T-cell (primary cell): ENCODE results near the gene CCR7. TPM values are rescaled to one million over a fixed set of nuclear protein-coding genes. Genes with fewer than 3 reads are reported as not detected.

Experiments
- ATAC-seq, 4 experiments: fragments of 200-7000 bp in 3 of 4; fragments of 150-1000 bp in 1 of 4; cut with Tn5 transposase; replicated peaks in 1 of 4; 1 replicate in 3 of 4; 2 replicates in 1 of 4; pipeline ENCODE4 v1.10.0; 2021; ENCODE audit warnings: moderate library complexity in 3 of 4, mild to moderate bottlenecking in 2 of 4, moderate number of reproducible peaks in 1 of 4
- CTCF ChIA-PET, 2 donors: fragments of 300-600 bp; sonication (Branson Sonifier 250); formaldehyde crosslinking; loops; one replicate each; lab custom pipeline; 2022; ENCODE audit warnings: antibody characterized with exemption in 2 of 2; lab: Charles Lee
- POLR2A ChIA-PET, 2 donors: fragments of 300-600 bp; sonication (Branson Sonifier 250); formaldehyde crosslinking; loops; one replicate each; lab custom pipeline; 2022; ENCODE audit warnings: antibody characterized with exemption in 2 of 2; lab: Charles Lee
- DNase-seq, 35 experiments: peaks; one replicate each; pipeline versions ENCODE4 v3.0.0 to v3.0.0-alpha.2; 2013 to 2023
- H3K27ac ChIP-seq: one replicate; pipeline ENCODE4 v1.5.1; 2013; ENCODE audit warnings: low read length
- H3K27me3 ChIP-seq, 2 experiments: replicated peaks in 1 of 2; 1 replicate in 1 of 2; 2 replicates in 1 of 2; pipeline versions ENCODE4 v1.6.1 to v1.7.0; 2013; ENCODE audit warnings: low read length in 1 of 2, mixed read lengths in 1 of 2; ENCODE audit not compliant: control insufficient read depth in 2 of 2, insufficient read depth in 2 of 2; ENCODE audit errors: extremely low read depth in 1 of 2
- H3K36me3 ChIP-seq, 2 donors: 1 replicate in 1 of 2; 2 replicates in 1 of 2; pipeline versions ENCODE4 v1.6.1 to v1.7.0; 2013; ENCODE audit warnings: low read length in 1 of 2; ENCODE audit not compliant: control insufficient read depth in 2 of 2, insufficient read depth in 1 of 2; ENCODE audit errors: extremely low read depth in 1 of 2
- H3K4me1 ChIP-seq, 2 experiments: 1 replicate in 1 of 2; 2 replicates in 1 of 2; pipeline versions ENCODE4 v1.6.1 to v1.7.0; 2013; ENCODE audit warnings: low read length in 2 of 2, mixed read lengths in 1 of 2; ENCODE audit not compliant: insufficient read depth in 2 of 2, control insufficient read depth in 1 of 2; ENCODE audit errors: extremely low read depth in 1 of 2
- H3K4me3 ChIP-seq, 2 donors: 1 replicate in 1 of 2; 2 replicates in 1 of 2; pipeline versions ENCODE4 v1.5.1 to v1.7.0; 2013; ENCODE audit warnings: mild to moderate bottlenecking in 2 of 2, low read length in 1 of 2, moderate library complexity in 1 of 2; ENCODE audit not compliant: control insufficient read depth in 1 of 2; ENCODE audit errors: extremely low read depth in 1 of 2
- H3K9me3 ChIP-seq: 2 replicates; pipeline ENCODE4 v1.7.0; 2013
- H3K27ac Mint-ChIP-seq, 2 donors: one replicate each; pipeline ENCODE4 v1.8.0; 2020 to 2021; ENCODE audit warnings: mild to moderate bottlenecking in 2 of 2, mixed read lengths in 2 of 2
- H3K27me3 Mint-ChIP-seq, 2 donors: one replicate each; pipeline ENCODE4 v1.8.0; 2021 to 2022; ENCODE audit warnings: mixed read lengths in 2 of 2
- H3K36me3 Mint-ChIP-seq: one replicate; pipeline ENCODE4 v1.8.0; 2021; ENCODE audit warnings: mixed read lengths
- H3K4me1 Mint-ChIP-seq, 3 donors: one replicate each; pipeline ENCODE4 v1.8.0; 2020 to 2022; ENCODE audit warnings: mixed read lengths in 3 of 3, mild to moderate bottlenecking in 1 of 3
- H3K4me3 Mint-ChIP-seq, 3 donors: one replicate each; pipeline ENCODE4 v1.8.0; 2020 to 2022; ENCODE audit warnings: mild to moderate bottlenecking in 3 of 3, mixed read lengths in 3 of 3, moderate library complexity in 3 of 3
- H3K9me3 Mint-ChIP-seq, 3 donors: one replicate each; pipeline ENCODE4 v1.8.0; 2020 to 2022; ENCODE audit warnings: mixed read lengths in 3 of 3
- WGBS: methylation state at CpG from one replicate; pipeline ENCODE4 v1.1.5; 2013; ENCODE audit warnings: missing lambda C conversion rate; ENCODE audit not compliant: insufficient coverage; 5-methylcytosine and 5-hydroxymethylcytosine counted together
- total RNA-seq, 35 experiments: library from RNA in 6 of 35; stranded (reverse) in 6 of 35; fragments of 120-200 nt in 1 of 35; gene quantifications; one replicate each; pipeline versions ENCODE4 v1.2.1 to v1.2.4 and lab custom pipeline; 2013 to 2026

Gene CCR7
- total RNA-seq, 5 donors from 2014 or later (not counting 1 experiment from before 2014, with no cell fraction given), result 173 to 438 (median 340) TPM

DNA sequence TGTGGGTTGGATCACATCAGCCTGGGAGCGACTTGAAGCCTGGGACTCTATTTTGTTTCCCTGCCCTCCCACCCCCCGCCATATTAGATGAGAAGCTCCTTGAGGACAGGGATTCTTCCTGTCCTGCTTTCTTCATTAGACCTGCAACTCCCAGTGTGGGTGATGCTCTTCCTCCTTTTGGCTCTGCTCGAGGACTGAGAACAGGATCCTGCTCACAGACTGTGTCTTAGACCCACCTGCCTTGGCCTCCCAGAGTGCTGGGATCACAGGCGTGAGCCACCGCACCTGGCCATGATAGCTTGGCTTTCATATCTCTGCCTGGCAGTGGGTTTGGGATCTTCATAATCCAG lies 42.3 kb downstream of the CCR7 start:
- ATAC-seq, result no peak
- H3K9me3 Mint-ChIP-seq, result peaks cover 0 to 15% (median 11%) of the 10 kb centered on the region in 3 donors
- Histone ChIP-seq H3K27ac (no peak overlapping the region), H3K27me3 (peaks cover 0 to 4% of the 10 kb centered on the region in 2 experiments), H3K4me3 (no peak overlapping the region), H3K9me3 (peaks cover 4% of the 10 kb centered on the region), H3K36me3 (no peaks in the 10 kb centered on the region), H3K4me1 (peaks cover 28 to 45% of the 10 kb centered on the region in 2 experiments)
- no peak overlapping the region for H3K27ac Mint-ChIP-seq
- WGBS, result no CpG with 5 or more reads among the region's 5 CpGs
- ChIA-PET POLR2A (no interaction called here), CTCF (interaction anchor here in 1 of 2 donors (0.7 kb wide), 1 partner anchor 116 kb away, joined by 3 read pairs; no protein-coding TSS in a partner anchor)
- peaks cover 27 to 47% (median 27%) of the 10 kb centered on the region in 3 donors for H3K4me1 Mint-ChIP-seq
- no peaks in the 10 kb centered on the region for H3K27me3 Mint-ChIP-seq
- H3K36me3 Mint-ChIP-seq, result peaks cover 26% of the 10 kb centered on the region
- H3K4me3 Mint-ChIP-seq, result no peak overlapping the region
- no peak for DNase-seq

DNA sequence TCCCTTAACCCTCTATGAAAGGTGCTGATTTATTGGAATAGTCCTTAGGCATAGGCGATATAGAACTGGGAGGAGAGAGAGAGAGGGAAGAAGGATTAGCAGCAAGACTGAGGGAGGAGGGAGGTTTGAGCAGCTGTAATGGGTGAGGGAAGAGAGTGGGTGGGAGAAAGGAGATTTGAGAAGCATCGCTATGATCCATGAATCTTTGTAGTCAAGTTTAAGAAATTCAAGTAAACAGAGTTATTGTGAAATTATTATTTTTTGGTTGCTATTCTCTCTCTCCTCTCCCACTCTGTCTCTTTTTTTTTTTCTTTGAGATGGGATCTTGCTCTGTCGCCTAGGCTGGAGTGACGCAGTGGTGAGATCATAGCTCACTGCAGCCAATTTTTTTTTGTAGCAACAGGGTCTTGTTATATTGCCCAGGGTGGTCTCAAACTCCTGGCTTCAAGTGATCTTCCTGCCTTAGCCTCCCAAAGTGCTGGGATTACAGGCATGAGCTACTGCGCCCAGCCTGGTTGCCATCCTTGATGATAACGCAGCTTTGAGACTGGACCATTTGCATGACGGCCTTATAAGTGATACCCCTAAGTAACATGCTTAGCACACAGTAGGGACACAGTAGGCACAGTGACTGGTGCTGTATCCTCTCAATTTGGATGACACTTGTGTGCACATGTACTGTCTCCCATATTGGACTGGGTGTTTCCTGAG lies 42.9 kb downstream of the CCR7 start:
- H3K4me3 ChIP-seq, result no peak overlapping the region
- Mint-ChIP-seq H3K27me3 (no peaks in the 10 kb centered on the region), H3K9me3 (peaks cover 0 to 15% (median 11%) of the 10 kb centered on the region in 3 donors), H3K36me3 (peaks cover 26% of the 10 kb centered on the region), H3K4me3 (no peak overlapping the region), H3K4me1 (peaks cover 31 to 48% (median 31%) of the 10 kb centered on the region in 3 donors), H3K27ac (peak overlapping the region in 1 of 2 donors; percentile 13)
- peaks cover 0 to 4% of the 10 kb centered on the region in 2 experiments for H3K27me3 ChIP-seq
- H3K4me1 ChIP-seq, result peaks cover 29 to 50% of the 10 kb centered on the region in 2 experiments
- no peak for ATAC-seq
- WGBS, result 98% methylated on average over 5 of the region's 7 CpGs
- peaks cover 4% of the 10 kb centered on the region for H3K9me3 ChIP-seq
- H3K27ac ChIP-seq, result no peak overlapping the region
- CTCF ChIA-PET, result no interaction called here
- no peak for DNase-seq
- H3K36me3 ChIP-seq, result no peaks in the 10 kb centered on the region
- POLR2A ChIA-PET, result no interaction called here

DNA sequence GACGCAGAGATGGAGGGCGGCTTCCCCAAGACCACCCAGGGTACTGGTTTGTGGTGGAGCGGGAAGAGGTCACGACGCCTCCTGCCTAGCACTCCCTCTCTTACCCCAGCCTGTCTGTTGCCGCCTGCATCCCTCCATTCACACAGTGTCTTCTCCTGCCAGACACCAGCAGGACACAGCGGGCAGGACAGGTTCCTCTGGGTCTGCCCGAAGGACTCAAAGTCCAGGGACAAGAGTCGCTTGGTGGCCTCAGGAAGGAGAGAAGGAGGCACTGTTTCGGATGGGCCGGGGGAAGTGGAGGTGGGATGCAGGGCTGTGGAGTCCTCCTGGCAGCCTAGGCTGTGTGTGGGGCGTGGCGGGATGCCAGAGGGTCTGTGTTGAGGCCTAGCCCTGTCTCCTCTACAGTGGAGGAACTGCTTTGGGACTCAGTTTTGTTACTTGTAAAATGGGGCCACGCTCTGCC lies 44.2 kb downstream of the CCR7 start:
- Mint-ChIP-seq H3K27ac (no peak overlapping the region), H3K4me3 (no peak overlapping the region), H3K27me3 (no peaks in the 10 kb centered on the region), H3K9me3 (peaks cover 0 to 15% (median 11%) of the 10 kb centered on the region in 3 donors), H3K36me3 (peaks cover 26% of the 10 kb centered on the region), H3K4me1 (peaks cover 45 to 58% (median 45%) of the 10 kb centered on the region in 3 donors)
- no peak overlapping the region for H3K4me3 ChIP-seq
- H3K4me1 ChIP-seq, result peaks cover 40 to 64% of the 10 kb centered on the region in 2 experiments
- no peak for ATAC-seq
- no peak overlapping the region for H3K27ac ChIP-seq
- DNase-seq, result no peak
- peaks cover 0 to 4% of the 10 kb centered on the region in 2 experiments for H3K27me3 ChIP-seq
- 92% methylated on average over 7 of the region's 14 CpGs for WGBS
- ChIA-PET CTCF (interaction anchor here in 1 of 2 donors (0.7 to 0.9 kb wide), 2 partner anchors 103 to 348 kb away, joined by 3 read pairs; partner anchors contain the start of gene TOP2A), POLR2A (interaction anchor here in 1 of 2 donors (0.8 kb wide), 1 partner anchor 52 kb away, joined by 4 read pairs; no protein-coding TSS in a partner anchor)
- H3K36me3 ChIP-seq, result no peaks in the 10 kb centered on the region
- peaks cover 4% of the 10 kb centered on the region for H3K9me3 ChIP-seq

DNA sequence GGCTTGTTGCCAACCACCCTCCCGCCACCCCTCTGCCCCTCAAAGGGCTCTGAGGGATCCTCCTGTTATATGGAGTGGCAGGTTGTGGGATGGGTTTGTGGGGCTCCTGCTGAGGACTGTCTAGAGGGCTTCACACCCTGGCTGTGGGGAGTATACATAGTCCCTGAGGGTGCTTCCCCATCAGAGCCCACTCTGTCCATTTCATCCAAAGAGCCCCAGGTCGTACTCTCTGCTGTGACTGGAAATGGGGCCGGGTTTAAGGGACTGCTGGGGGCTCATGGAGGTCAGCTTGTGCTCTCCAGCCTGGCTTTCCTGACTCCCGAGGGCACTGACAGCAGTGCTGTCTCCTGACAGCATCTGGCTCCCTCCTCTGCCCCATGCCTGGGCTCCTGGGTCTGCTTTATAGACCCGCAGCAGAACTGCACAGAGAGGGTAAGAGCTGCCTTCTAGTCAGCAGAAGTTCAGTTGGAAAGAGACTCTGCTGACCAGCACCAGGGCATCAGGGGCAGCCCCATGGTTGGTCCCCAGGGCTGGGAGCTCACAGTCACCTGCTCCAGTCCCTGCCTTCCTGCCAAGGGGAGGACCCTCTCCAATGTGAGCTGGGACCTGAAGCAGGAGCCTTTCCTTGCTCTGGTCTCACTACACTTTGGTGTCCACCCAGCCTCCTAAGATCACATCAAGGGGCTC lies 46.0 kb downstream of the CCR7 start:
- DNase-seq (no peak), ATAC-seq (no peak)
- CTCF ChIA-PET, result interaction anchor here in 1 of 2 donors (0.6 kb wide), 1 partner anchor 48 kb away, joined by 3 read pairs; no protein-coding TSS in a partner anchor
- H3K9me3 ChIP-seq, result no peaks in the 10 kb centered on the region
- POLR2A ChIA-PET, result no interaction called here
- peaks cover 0 to 4% of the 10 kb centered on the region in 2 experiments for H3K27me3 ChIP-seq
- no peak overlapping the region for H3K27ac ChIP-seq
- Mint-ChIP-seq H3K27me3 (peaks cover 0 to 4% of the 10 kb centered on the region in 2 donors), H3K4me3 (peak overlapping the region in 1 of 3 donors; percentile 41), H3K36me3 (peaks cover 14% of the 10 kb centered on the region), H3K4me1 (peaks cover 63 to 76% (median 63%) of the 10 kb centered on the region in 3 donors), H3K27ac (no peak overlapping the region), H3K9me3 (peaks cover 0 to 4% (median 0%) of the 10 kb centered on the region in 3 donors)
- H3K36me3 ChIP-seq, result no peaks in the 10 kb centered on the region
- no peak overlapping the region for H3K4me3 ChIP-seq
- peaks cover 56 to 82% of the 10 kb centered on the region in 2 experiments for H3K4me1 ChIP-seq
- 78% methylated on average over 3 of the region's 5 CpGs for WGBS

GRCh38 chr17:40518401-40519088 lies 46.7 kb downstream of the CCR7 start:
- POLR2A ChIA-PET, result interaction anchor here in 1 of 2 donors (1.1 kb wide), 1 partner anchor 9 kb away, joined by 5 read pairs; no protein-coding TSS in a partner anchor
- H3K27ac ChIP-seq, result no peak overlapping the region
- peaks cover 56 to 86% of the 10 kb centered on the region in 2 experiments for H3K4me1 ChIP-seq
- no peaks in the 10 kb centered on the region for H3K9me3 ChIP-seq
- peaks cover 9% of the 10 kb centered on the region for H3K36me3 Mint-ChIP-seq
- peaks cover 69 to 83% (median 69%) of the 10 kb centered on the region in 3 donors for H3K4me1 Mint-ChIP-seq
- CTCF ChIA-PET, result interaction anchor here (0.6 to 2.2 kb wide), 4 partner anchors 13 to 48 kb away, joined by 3 to 38 read pairs (median 3); no protein-coding TSS in a partner anchor
- H3K9me3 Mint-ChIP-seq, result peaks cover 0 to 4% (median 0%) of the 10 kb centered on the region in 3 donors
- peak overlapping the region in 2 of 3 donors; percentile 61 to 78 for H3K4me3 Mint-ChIP-seq
- DNase-seq (no peak), ATAC-seq (no peak)
- H3K4me3 ChIP-seq, result peak overlapping the region in 1 of 2 donors; percentile 11
- peaks cover 0 to 4% of the 10 kb centered on the region in 2 experiments for H3K27me3 ChIP-seq
- peaks cover 0 to 4% of the 10 kb centered on the region in 2 donors for H3K27me3 Mint-ChIP-seq
- H3K27ac Mint-ChIP-seq, result peak overlapping the region in 1 of 2 donors; percentile 47
- WGBS, result no CpG with 5 or more reads among the region's 5 CpGs
- H3K36me3 ChIP-seq, result no peaks in the 10 kb centered on the region
